Liver (tissue), 9 donors: Measurements from ENCODE around the gene MICAL2. TPM values are rescaled to one million over a fixed set of nuclear protein-coding genes. Genes with fewer than 3 reads are reported as not detected.

Source experiments
- DNase-seq: peaks from one replicate; pipeline ENCODE4 v3.0.0-alpha.2; 2017; ENCODE audit warnings: low spot score
- H3K27ac ChIP-seq, 2 donors: one replicate each; pipeline ENCODE4 v1.7.0; 2013; ENCODE audit warnings: inconsistent platforms in 2 of 2, low read length in 2 of 2, control low read depth in 1 of 2, low read depth in 1 of 2, mild to moderate bottlenecking in 1 of 2
- H3K27me3 ChIP-seq, 4 donors: one replicate each; pipeline versions ENCODE4 v1.6.1 to v1.7.0; 2013; ENCODE audit warnings: low read length in 3 of 4, inconsistent platforms in 1 of 4, mild to moderate bottlenecking in 1 of 4, moderate library complexity in 1 of 4; ENCODE audit not compliant: control insufficient read depth in 4 of 4, insufficient read depth in 4 of 4
- H3K36me3 ChIP-seq, 4 donors: one replicate each; pipeline versions ENCODE4 v1.6.1 to v1.7.0; 2013; ENCODE audit warnings: low read length in 3 of 4, mild to moderate bottlenecking in 3 of 4, low read depth in 1 of 4, moderate library complexity in 1 of 4; ENCODE audit not compliant: control insufficient read depth in 4 of 4, insufficient read depth in 3 of 4
- H3K4me1 ChIP-seq, 4 donors: one replicate each; pipeline versions ENCODE4 v1.6.1 to v1.7.0; 2013; ENCODE audit warnings: low read length in 3 of 4, mild to moderate bottlenecking in 3 of 4, moderate library complexity in 1 of 4; ENCODE audit not compliant: control insufficient read depth in 4 of 4, insufficient read depth in 4 of 4
- H3K4me3 ChIP-seq, 3 donors: one replicate each; pipeline versions ENCODE4 v1.6.1 to v1.7.0; 2013; ENCODE audit warnings: low read length in 3 of 3, control low read depth in 1 of 3, low read depth in 1 of 3, mild to moderate bottlenecking in 1 of 3
- H3K9ac ChIP-seq, 2 donors: one replicate each; pipeline ENCODE4 v1.7.0; 2013; ENCODE audit warnings: low read length in 2 of 2, mild to moderate bottlenecking in 2 of 2, moderate library complexity in 2 of 2, control low read depth in 1 of 2, low read depth in 1 of 2
- H3K9me3 ChIP-seq, 4 donors: one replicate each; pipeline versions ENCODE4 v1.6.1 to v1.7.0; 2013; ENCODE audit warnings: low read length in 3 of 4; ENCODE audit not compliant: control insufficient read depth in 4 of 4
- ATF3 ChIP-seq: IDR thresholded peaks from 2 replicates; pipeline ENCODE4 v1.6.1; 2016; ENCODE audit warnings: antibody characterized with exemption
- CTCF ChIP-seq: fragments of 150-350 bp; IDR thresholded peaks from 2 replicates; pipeline ENCODE4 v1.5.1; 2017; ENCODE audit warnings: improper control_type of control experiment, low read depth, low read length; ENCODE audit not compliant: missing input control
- FOXA1 ChIP-seq: IDR thresholded peaks from 2 replicates; pipeline ENCODE4 v1.6.1; 2016; ENCODE audit warnings: antibody characterized with exemption
- FOXA2 ChIP-seq: IDR thresholded peaks from 2 replicates; pipeline ENCODE4 v1.6.1; 2016; ENCODE audit warnings: antibody characterized with exemption
- GABPA ChIP-seq, 2 donors: IDR thresholded peaks in 1 of 2; conservative IDR thresholded peaks in 1 of 2; 2 replicates each; pipeline ENCODE4 v1.6.1; 2016; ENCODE audit warnings: antibody characterized with exemption in 2 of 2, mild to moderate bottlenecking in 1 of 2, moderate library complexity in 1 of 2
- HNF4A ChIP-seq, 2 donors: conservative IDR thresholded peaks; 2 replicates each; pipeline ENCODE4 v1.6.1; 2016; ENCODE audit warnings: antibody characterized with exemption in 2 of 2, mild to moderate bottlenecking in 2 of 2
- HNF4G ChIP-seq: IDR thresholded peaks from 2 replicates; pipeline ENCODE4 v1.6.1; 2016; ENCODE audit warnings: antibody characterized with exemption
- JUND ChIP-seq, 2 donors: IDR thresholded peaks; 2 replicates each; pipeline ENCODE4 v1.6.1; 2016; ENCODE audit warnings: antibody characterized with exemption in 2 of 2
- NR2F2 ChIP-seq: IDR thresholded peaks from 2 replicates; pipeline ENCODE4 v1.6.1; 2016; ENCODE audit warnings: antibody characterized with exemption
- RAD21 ChIP-seq, 2 donors: IDR thresholded peaks; 2 replicates each; pipeline ENCODE4 v1.6.1; 2016; ENCODE audit warnings: antibody characterized with exemption in 2 of 2, mild to moderate bottlenecking in 2 of 2
- REST ChIP-seq: IDR thresholded peaks from 2 replicates; pipeline ENCODE4 v1.6.1; 2016; ENCODE audit warnings: antibody characterized with exemption, mild to moderate bottlenecking
- RXRA ChIP-seq, 2 donors: IDR thresholded peaks; 2 replicates each; pipeline ENCODE4 v1.6.1; 2017 to 2018; ENCODE audit warnings: antibody characterized with exemption in 2 of 2, mild to moderate bottlenecking in 1 of 2
- SP1 ChIP-seq: IDR thresholded peaks from 2 replicates; pipeline ENCODE4 v1.6.1; 2018; ENCODE audit warnings: antibody characterized with exemption, mild to moderate bottlenecking
- TAF1 ChIP-seq: conservative IDR thresholded peaks from 2 replicates; pipeline ENCODE4 v1.6.1; 2016; ENCODE audit warnings: antibody characterized with exemption, mild to moderate bottlenecking
- YY1 ChIP-seq: IDR thresholded peaks from 2 replicates; pipeline ENCODE4 v1.6.1; 2016; ENCODE audit warnings: antibody characterized with exemption, mild to moderate bottlenecking
- WGBS: extraction: QIAGEN DNeasy Blood & Tissue Kit; methylation state at CpG from one replicate; pipeline ENCODE4 v1.1.7; 2013; 5-methylcytosine and 5-hydroxymethylcytosine counted together
- polyA plus RNA-seq, 2 donors: library from polyadenylated mRNA; stranded (reverse) in 1 of 2; unstranded in 1 of 2; fragments of 200-250 nt in 1 of 2; fragments of >200 nt in 1 of 2; fragmentation: Nextera tagmentation in 1 of 2; extraction: Ambion mirVana in 1 of 2; gene quantifications; one replicate each; pipeline versions ENCODE4 v1.2.1 to v1.2.3, GENCODE V29; 2013 to 2015
- total RNA-seq, 2 donors: library from RNA; depleted of rRNA; stranded (reverse); fragments of >200 nt; gene quantifications; one replicate each; pipeline ENCODE4 v1.2.3, GENCODE V29; 2014
- TF ChIP-seq, protein P1 (sequence below): IDR thresholded peaks from 2 replicates; pipeline ENCODE4 v1.6.1; 2016; ENCODE audit warnings: antibody characterized with exemption
- TF ChIP-seq, protein P2 (sequence below): IDR thresholded peaks from 2 replicates; pipeline ENCODE4 v1.6.1; 2016; ENCODE audit warnings: antibody characterized with exemption
- donor health status: healthy.
- donor health status: healthy.
- donor health status: healthy.
- donor health status: healthy.
- donor health status: healthy.

The MICAL2 gene
- total and polyA plus RNA-seq, 4 donors = 17.5 to 113 (median 42.9) TPM

DNA sequence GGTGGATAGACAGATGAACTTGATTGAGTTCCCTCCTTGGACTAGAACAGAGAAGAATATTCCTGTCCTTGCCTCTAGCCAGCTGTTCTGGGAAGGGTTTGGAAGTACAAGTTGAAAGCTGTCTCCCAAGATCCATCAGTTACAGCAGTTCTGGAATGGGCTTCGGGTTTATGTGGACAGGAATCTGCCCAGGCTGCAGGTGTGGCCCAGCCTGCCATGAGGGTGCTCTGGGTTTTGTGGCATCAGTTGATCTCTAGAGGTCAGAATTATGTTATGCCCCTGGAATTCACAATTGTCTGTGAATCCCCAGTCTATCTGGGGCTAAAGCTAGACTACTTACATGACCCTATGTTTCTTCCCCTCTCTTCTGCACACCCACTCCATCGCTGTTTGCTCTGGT is 4.9 kb upstream of the MICAL2 start (continued):
- TF ChIP-seq TAF1 (no peak), HNF4G (no peak), HNF4A (conservative IDR thresholded peaks at IDR 0.05) (no peak), RAD21 (IDR thresholded peaks at IDR 0.05) (no peak)
- TF ChIP-seq, protein P1, sequence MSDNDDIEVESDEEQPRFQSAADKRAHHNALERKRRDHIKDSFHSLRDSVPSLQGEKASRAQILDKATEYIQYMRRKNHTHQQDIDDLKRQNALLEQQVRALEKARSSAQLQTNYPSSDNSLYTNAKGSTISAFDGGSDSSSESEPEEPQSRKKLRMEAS = no peak

- no peak for TF ChIP-seq HNF4A (conservative IDR thresholded peaks at IDR 0.05)
- no peak for TF ChIP-seq TAF1
- no peak for TF ChIP-seq FOXA2
- TF ChIP-seq JUND (IDR thresholded peaks at IDR 0.05) = no peak
- no peak for TF ChIP-seq NR2F2
- no peak for TF ChIP-seq SP1
- TF ChIP-seq CTCF = no peak
- TF ChIP-seq GABPA (IDR thresholded peaks at IDR 0.05 in 1 of 2, conservative IDR thresholded peaks at IDR 0.05 in 1 of 2) = no peak
- TF ChIP-seq FOXA1 = no peak
- TF ChIP-seq, protein P2, sequence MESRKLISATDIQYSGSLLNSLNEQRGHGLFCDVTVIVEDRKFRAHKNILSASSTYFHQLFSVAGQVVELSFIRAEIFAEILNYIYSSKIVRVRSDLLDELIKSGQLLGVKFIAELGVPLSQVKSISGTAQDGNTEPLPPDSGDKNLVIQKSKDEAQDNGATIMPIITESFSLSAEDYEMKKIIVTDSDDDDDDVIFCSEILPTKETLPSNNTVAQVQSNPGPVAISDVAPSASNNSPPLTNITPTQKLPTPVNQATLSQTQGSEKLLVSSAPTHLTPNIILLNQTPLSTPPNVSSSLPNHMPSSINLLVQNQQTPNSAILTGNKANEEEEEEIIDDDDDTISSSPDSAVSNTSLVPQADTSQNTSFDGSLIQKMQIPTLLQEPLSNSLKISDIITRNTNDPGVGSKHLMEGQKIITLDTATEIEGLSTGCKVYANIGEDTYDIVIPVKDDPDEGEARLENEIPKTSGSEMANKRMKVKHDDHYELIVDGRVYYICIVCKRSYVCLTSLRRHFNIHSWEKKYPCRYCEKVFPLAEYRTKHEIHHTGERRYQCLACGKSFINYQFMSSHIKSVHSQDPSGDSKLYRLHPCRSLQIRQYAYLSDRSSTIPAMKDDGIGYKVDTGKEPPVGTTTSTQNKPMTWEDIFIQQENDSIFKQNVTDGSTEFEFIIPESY = no peak
- no peak for TF ChIP-seq YY1
- no peak for TF ChIP-seq RXRA (IDR thresholded peaks at IDR 0.05)
- no peak for TF ChIP-seq ATF3
- TF ChIP-seq, protein P1 = no peak
- no peak for TF ChIP-seq RAD21 (IDR thresholded peaks at IDR 0.05)
- no peak for TF ChIP-seq REST
- no peak for TF ChIP-seq HNF4G
Observed at GRCh38 chr11:12106101-12106500, 4.3 kb upstream of the MICAL2 start.

More at GRCh38 chr11:12106101-12106500, 4.3 kb upstream of the MICAL2 start:
- DNase-seq = no peak
- Histone ChIP-seq H3K9me3 (no peaks in the 10 kb centered on the region), H3K4me1 (peaks cover 3 to 15% (median 9%) of the 10 kb centered on the region in 4 donors), H3K4me3 (no peak overlapping the region), H3K27ac (no peak overlapping the region), H3K9ac (no peak overlapping the region), H3K36me3 (no peaks in the 10 kb centered on the region), H3K27me3 (no peaks in the 10 kb centered on the region)
- 84% methylated on average over 5 of the region's 5 CpGs for WGBS
